Measurements from ENCODE around the gene NUMBL.

GRCh38 chr19:40704491-40705361 is 14.3 kb upstream of the NUMBL start:
- TF ChIP-seq CTCF (IDR thresholded peaks at IDR 0.05; ENCODE audit: insufficient read depth, low read length, poor library complexity, severe bottlenecking) (no peak), EZH2phosphoT487 (conservative IDR thresholded peaks at IDR 0.05; ENCODE audit: low read length) (no peak)

Data from SU-DHL-6 (cell line).